HG02973 (cell line): ENCODE results near the gene SLC25A45.

Experiments
- ATAC-seq: cut with Tn5 transposase; IDR thresholded peaks from one replicate; pipeline ENCODE4 v1.9.1; 2021; ENCODE audit warnings: moderate library complexity; ENCODE audit not compliant: unreplicated experiment

SLC25A45 gene

GRCh38 chr11:65404638-65405339, 22.3 kb upstream of the SLC25A45 start:
- ATAC-seq: no peak

- no peak for ATAC-seq
Measured at GRCh38 chr11:65404210-65404609, 21.8 kb upstream of the SLC25A45 start.

DNA sequence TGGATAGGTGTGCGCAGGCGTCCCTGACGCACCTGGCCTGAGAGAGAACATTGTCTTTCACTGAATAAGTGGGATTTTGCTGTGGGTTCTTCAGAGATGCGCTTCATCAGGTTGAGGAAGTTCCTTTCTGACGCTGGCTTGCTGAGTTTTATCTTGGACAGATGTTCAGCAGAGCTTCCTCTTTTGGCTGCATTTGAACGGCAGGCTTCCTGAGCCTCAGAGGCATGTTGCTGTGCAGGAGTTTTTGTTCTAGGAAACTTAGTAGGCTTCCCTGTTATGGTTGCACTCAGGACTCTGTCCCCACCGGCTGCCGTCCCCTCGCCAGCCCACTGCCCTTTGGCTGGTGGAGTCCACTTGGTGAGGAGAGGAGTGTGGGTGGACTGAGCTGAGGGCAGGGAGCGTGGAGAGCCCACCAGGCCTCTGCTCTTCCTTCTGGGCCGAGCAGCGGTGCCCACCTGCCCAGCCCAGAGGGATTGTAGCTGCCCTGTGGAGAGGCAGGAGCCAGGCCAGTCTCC, 21.2 kb upstream of the SLC25A45 start:
- ATAC-seq: no peak

DNA sequence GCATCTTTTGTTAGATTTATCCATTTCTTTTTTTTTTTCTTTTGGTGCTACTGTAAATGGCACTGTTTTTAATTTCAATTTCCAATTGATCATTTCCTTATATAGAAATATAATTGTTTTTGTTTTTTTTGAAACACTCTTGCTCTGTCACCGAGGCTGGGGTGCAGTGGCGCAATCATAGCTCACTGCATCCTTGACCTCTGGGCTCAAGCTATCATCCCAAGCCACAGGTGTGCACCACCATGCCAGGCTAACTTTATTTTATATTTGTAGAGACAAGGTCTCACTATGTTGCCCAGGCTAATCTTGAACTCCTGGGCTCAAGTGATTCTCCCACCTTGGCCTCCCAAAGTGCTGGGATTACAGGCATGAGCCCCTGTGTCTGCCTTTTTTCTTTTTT, 20.3 kb upstream of the SLC25A45 start:
- no peak for ATAC-seq

DNA sequence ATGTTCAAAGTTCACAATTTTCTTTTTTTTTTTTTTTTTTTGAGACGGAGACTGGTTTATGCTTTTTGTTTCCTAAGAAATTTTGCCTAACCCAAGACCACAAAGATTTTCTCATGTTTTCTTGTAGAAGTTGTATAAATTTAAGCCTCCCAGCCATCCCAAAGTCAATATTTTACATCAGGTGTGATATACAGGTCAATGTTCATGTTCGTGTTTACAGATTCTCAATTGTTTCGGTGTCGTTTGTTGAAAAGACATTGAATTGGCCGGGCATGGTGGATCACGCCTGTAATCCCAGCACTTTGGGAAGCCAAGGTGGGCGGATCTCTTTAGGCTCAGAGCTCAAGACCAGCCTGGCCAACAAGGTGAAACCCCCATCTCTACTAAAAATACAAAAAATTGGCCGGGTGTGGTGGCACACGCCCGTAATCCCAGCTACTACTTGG, 19.4 kb upstream of the SLC25A45 start:
- ATAC-seq: no peak

GRCh38 chr11:65401073-65401802, 18.8 kb upstream of the SLC25A45 start:
- ATAC-seq: no peak

GRCh38 chr11:65400307-65401072, 18.0 kb upstream of the SLC25A45 start:
- no peak for ATAC-seq

GRCh38 chr11:65399845-65400244, 17.4 kb upstream of the SLC25A45 start:
- no peak for ATAC-seq

DNA sequence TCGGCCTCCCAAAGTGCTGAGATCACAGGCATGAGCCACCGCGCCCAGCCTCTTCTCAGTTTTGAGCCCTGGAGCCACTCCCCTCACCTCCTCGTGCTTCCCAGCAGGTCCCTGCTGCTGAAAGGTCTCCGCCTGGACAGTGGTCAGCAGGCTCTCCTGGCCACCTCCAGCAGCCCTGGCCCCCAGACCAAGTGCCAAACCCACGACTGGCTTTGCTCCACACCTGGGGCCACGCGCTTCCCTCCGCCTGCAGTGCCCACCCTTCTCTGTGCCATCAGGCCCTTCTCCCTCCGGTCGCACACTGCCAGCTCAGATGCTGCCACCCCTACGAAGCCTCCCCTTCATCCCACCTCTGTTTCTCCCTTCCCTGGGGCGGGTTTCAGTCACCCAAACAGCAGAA, 16.8 kb upstream of the SLC25A45 start:
- ATAC-seq: no peak

GRCh38 chr11:65398362-65398910, 16.0 kb upstream of the SLC25A45 start:
- ATAC-seq: no peak

DNA sequence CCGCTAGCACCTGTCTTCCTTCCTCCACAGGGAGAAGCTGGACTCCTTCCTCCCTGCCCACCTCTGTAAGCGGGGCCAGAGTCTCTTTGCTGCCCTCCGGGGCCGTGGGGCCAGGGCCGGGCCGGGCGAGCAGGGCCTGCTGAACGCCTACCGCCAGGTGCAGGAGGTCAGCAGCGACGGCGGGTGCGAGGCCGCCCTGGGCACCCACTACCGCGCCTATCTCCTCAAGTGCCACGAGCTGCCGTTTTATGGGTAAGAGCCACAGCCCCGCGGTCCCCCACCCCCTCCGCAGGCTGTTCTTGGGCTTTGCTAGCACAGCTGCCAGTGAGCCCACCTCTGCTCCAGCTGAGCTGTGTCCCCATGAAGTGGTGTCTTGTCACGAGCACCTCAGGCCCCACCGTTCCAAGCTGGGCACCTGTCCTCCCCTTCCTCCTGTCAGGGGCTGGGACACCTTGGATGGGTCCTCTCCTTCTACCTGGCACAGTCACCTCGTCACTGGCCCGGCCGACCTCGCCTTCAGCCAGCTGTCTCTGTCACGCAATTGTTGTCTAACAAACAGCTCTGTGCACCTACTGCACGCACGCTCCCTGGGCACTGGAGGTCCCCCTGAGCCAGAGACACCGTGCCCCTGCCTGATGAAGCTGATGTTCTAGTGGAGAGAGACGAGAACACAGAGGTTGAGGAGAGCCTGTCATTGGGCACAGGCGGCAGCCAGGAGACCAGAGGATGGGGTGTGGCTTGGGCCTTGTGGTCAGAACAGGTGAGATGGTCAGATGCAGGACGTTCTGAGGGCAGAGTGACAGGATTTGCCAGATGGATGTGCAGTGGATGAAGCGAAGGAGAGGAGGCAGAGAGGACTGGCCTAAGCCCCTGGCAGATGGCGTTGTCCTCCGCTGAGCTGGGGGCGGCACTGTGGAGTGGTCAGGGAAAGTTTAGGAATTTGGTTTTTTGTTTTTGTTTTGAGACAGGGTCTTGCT, 14.6 kb upstream of the SLC25A45 start:
- ATAC-seq: no peak

GRCh38 chr11:65395961-65396530, 13.6 kb upstream of the SLC25A45 start:
- ATAC-seq: no peak

DNA sequence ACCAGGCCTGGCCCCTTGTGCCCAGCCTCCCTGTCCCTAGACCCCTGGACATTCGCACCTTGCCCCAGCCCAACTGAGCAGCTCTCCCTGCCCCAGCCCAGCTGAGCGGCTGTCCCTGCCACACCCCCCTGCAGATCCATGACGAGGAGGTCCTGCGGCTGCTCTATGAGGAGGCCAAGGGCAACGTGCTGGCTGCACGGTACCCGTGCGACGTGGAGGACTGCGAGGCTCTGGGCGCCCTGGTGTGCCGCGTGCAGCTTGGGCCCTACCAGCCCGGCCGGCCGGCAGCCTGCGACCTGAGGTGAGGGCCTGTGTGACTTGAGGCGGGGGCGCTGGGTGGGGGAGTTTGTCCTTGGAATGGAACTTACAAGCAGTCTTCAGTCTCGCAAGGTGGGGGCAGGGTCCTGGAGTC, 11.7 kb upstream of the SLC25A45 start:
- ATAC-seq: no peak

DNA sequence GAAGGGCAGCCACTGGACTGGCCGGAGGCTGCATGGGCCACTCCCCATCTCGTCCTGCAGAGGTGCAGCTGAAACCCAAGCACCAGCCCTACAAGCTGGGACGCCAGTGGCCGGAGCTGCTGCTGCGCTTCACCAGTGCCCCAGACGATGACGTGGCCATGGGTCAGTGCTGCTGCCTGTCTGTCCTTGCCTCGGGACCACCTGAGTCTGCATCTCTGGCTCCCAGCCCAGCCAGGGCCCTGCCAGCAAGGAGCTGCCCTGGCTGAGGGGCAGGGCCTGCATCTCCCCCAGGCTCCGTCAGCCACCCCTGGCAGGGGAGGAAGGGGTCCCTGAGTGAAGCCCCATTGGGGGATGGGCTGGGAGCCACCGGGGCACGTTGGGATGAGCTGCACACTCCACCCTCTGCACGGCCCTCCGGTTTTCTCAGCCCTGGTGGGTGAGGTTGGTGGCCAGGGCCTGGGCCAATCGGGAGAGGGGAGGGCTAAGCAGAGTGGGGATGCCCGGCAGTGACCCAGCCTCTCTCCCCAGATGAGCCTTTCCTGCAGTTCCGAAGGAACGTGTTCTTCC, 11.2 kb upstream of the SLC25A45 start:
- ATAC-seq: no peak

GRCh38 chr11:65392899-65393298, 10.5 kb upstream of the SLC25A45 start:
- no peak for ATAC-seq

- ATAC-seq: no peak
Measured at GRCh38 chr11:65392186-65392829, 9.9 kb upstream of the SLC25A45 start.

GRCh38 chr11:65390996-65391395, 8.6 kb upstream of the SLC25A45 start:
- ATAC-seq: no peak

DNA sequence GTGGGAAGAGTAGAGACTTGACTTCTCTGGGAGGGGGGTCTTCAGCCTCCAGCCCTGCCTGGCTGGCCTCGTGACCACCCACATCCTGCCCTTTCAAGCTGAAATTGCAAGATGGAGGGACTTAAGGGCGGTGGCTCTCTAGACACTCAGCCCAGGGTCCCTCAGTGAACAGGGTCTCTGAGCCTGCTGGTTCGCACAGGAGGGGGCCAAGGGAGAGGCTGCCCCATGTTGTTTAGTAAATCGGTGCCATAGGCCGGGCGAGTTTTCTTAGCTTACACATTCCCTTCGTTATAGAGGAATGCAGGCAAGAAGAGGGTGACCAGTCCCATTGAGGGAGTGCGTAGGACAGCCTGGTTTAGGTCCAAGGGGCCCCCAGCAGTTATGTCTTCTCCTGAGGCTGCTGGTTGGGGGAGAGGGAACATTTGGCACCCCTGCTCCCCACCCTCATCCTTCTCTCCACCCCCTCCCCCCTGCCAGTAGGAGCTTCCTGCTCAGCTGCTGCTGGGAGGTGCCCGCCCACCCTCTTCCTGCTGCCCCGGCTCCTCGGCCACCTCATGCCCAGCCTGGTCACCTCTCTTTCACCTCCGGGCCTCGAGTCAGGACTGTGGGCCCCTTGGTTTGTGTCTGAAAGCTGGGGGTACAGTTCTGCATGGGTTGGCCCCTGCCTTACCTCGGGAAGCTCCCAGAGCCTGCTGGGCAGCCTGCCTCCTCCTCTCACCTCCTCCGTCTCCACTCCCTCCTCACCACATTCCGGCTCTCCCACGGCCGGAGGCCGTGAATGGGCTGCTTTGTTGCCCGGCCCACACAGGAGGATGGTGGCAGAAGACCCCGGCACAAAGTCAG, 7.9 kb upstream of the SLC25A45 start:
- ATAC-seq: no peak
